IMR-90 (cell line): Measurements from ENCODE around the gene IL10. TPM values are rescaled to one million over a fixed set of nuclear protein-coding genes. Genes with fewer than 3 reads are reported as not detected.

Experiments used
- ATAC-seq: fragments of 200-7000 bp; cut with Tn5 transposase; 2 replicates; pipeline ENCODE4 v1.9.1; 2020; ENCODE audit warnings: low read depth, mild to moderate bottlenecking, moderate library complexity
- BruUV-seq: library from RNA; stranded (reverse); fragments of 400-500 nt; replicated peaks from 2 replicates; lab custom pipeline; 2021; lab: Mats Ljungman, UMichigan
- CTCF ChIA-PET: fragments of 300-600 bp; formaldehyde crosslinking; extraction: SDS; loops from one replicate; lab custom pipeline; 2021; ENCODE audit warnings: antibody characterized with exemption; lab: Yijun Ruan, JAX
- POLR2A ChIA-PET: fragments of 300-600 bp; sonication (Branson Sonifier 250); formaldehyde crosslinking; loops from one replicate; lab custom pipeline; 2022; ENCODE audit warnings: antibody characterized with exemption; ENCODE audit not compliant: unreplicated experiment; lab: Charles Lee
- DNase-seq: peaks from one replicate; pipeline ENCODE4 v3.0.0; 2013
- H2AFZ ChIP-seq: replicated peaks from 2 replicates; pipeline ENCODE3; 2013; ENCODE audit warnings: low read length, mild to moderate bottlenecking; ENCODE audit not compliant: poor library complexity
- H2AK5ac ChIP-seq: 2 replicates; pipeline ENCODE4 v1.6.1; 2013; ENCODE audit warnings: low read depth, low read length, inconsistent platforms
- H2AK9ac ChIP-seq: replicated peaks from 2 replicates; pipeline ENCODE3; 2013; ENCODE audit warnings: mild to moderate bottlenecking, low read depth, low read length, moderate library complexity; ENCODE audit not compliant: poor library complexity
- H2BK120ac ChIP-seq: 2 replicates; pipeline ENCODE4 v1.6.1; 2013; ENCODE audit warnings: low read depth, low read length, inconsistent platforms
- H2BK15ac ChIP-seq: 3 replicates; pipeline ENCODE4 v1.6.1; 2013; ENCODE audit warnings: low read depth, low read length, inconsistent platforms
- H2BK20ac ChIP-seq: 2 replicates; pipeline ENCODE4 v1.6.1; 2013; ENCODE audit warnings: low read depth, mild to moderate bottlenecking, inconsistent platforms, low read length, moderate library complexity
- H2BK5ac ChIP-seq: 2 replicates; pipeline ENCODE4 v1.6.1; 2013; ENCODE audit warnings: mild to moderate bottlenecking, low read depth, low read length, inconsistent platforms; ENCODE audit not compliant: poor library complexity, severe bottlenecking
- H3K14ac ChIP-seq: replicated peaks from 2 replicates; pipeline ENCODE4 v1.6.1; 2013; ENCODE audit warnings: low read depth, low read length, inconsistent platforms
- H3K18ac ChIP-seq: 2 replicates; pipeline ENCODE4 v1.6.1; 2013; ENCODE audit warnings: low read depth, low read length, control low read depth
- H3K23ac ChIP-seq: 2 replicates; pipeline ENCODE4 v1.6.1; 2013; ENCODE audit warnings: low read depth, low read length, inconsistent platforms
- H3K27ac ChIP-seq: 2 replicates; pipeline ENCODE4 v1.5.1; 2013; ENCODE audit warnings: mild to moderate bottlenecking, control low read depth, low read length; ENCODE audit not compliant: insufficient read depth
- H3K27me3 ChIP-seq: 2 replicates; pipeline ENCODE4 v1.6.1; 2013; ENCODE audit warnings: low read length; ENCODE audit not compliant: control insufficient read depth, insufficient read depth
- H3K36me3 ChIP-seq: 2 replicates; pipeline ENCODE4 v1.6.1; 2013; ENCODE audit warnings: low read length, mixed read lengths; ENCODE audit not compliant: control insufficient read depth, insufficient read depth
- H3K4ac ChIP-seq: 2 replicates; pipeline ENCODE4 v1.6.1; 2013; ENCODE audit warnings: low read depth, low read length, inconsistent platforms
- H3K4me1 ChIP-seq: 2 replicates; pipeline ENCODE4 v1.6.1; 2013; ENCODE audit warnings: low read length, mixed read lengths; ENCODE audit not compliant: control insufficient read depth, insufficient read depth
- H3K4me2 ChIP-seq: 2 replicates; pipeline ENCODE4 v1.6.1; 2013; ENCODE audit warnings: low read depth, mild to moderate bottlenecking, control low read depth, low read length, moderate library complexity
- H3K4me3 ChIP-seq: 2 replicates; pipeline ENCODE4 v1.5.1; 2013; ENCODE audit warnings: low read depth, mild to moderate bottlenecking, control low read depth, low read length, moderate library complexity; ENCODE audit not compliant: insufficient read depth
- H3K56ac ChIP-seq: 2 replicates; pipeline ENCODE4 v1.6.1; 2013; ENCODE audit warnings: low read length, inconsistent platforms; ENCODE audit not compliant: insufficient read depth; ENCODE audit errors: extremely low read depth
- H3K79me1 ChIP-seq, 2 experiments: 2 replicates each; pipeline ENCODE4 v1.6.1; 2013; ENCODE audit warnings: low read length in 2 of 2, inconsistent platforms in 1 of 2, low read depth in 1 of 2
- H3K9ac ChIP-seq: 2 replicates; pipeline ENCODE4 v1.6.1; 2013; ENCODE audit warnings: low read depth, low read length, control low read depth
- H3K9me1 ChIP-seq: 2 replicates; pipeline ENCODE4 v1.6.1; 2013; ENCODE audit warnings: low read length, inconsistent platforms; ENCODE audit not compliant: insufficient read depth
- H3K9me3 ChIP-seq: 2 replicates; pipeline ENCODE4 v1.6.1; 2013; ENCODE audit warnings: low read length; ENCODE audit not compliant: control insufficient read depth, insufficient read depth
- H4K20me1 ChIP-seq: 2 replicates; pipeline ENCODE4 v1.6.1; 2013; ENCODE audit warnings: low read length, inconsistent platforms; ENCODE audit not compliant: insufficient read depth
- H4K5ac ChIP-seq: 2 replicates; pipeline ENCODE4 v1.6.1; 2013; ENCODE audit warnings: mild to moderate bottlenecking, low read depth, low read length, control low read depth
- H4K8ac ChIP-seq, 2 experiments: 2 replicates each; pipeline ENCODE4 v1.6.1; 2013; ENCODE audit warnings: low read depth in 2 of 2, low read length in 2 of 2, control low read depth in 1 of 2, inconsistent platforms in 1 of 2
- H4K91ac ChIP-seq: 2 replicates; pipeline ENCODE4 v1.6.1; 2013; ENCODE audit warnings: low read depth, low read length, inconsistent platforms; ENCODE audit not compliant: insufficient read depth
- BHLHE40 ChIP-seq: fragments of 150-350 bp; IDR thresholded peaks from 2 replicates; pipeline ENCODE4 v1.6.1; 2016; ENCODE audit warnings: mild to moderate bottlenecking, low read depth, low read length
- CEBPB ChIP-seq: IDR thresholded peaks from 2 replicates; pipeline ENCODE4 v1.6.1; 2012; ENCODE audit warnings: low read depth, low read length, improper control_type of control experiment
- CHD1 ChIP-seq: IDR thresholded peaks from 2 replicates; pipeline ENCODE4 v1.6.1; 2012; ENCODE audit warnings: low read depth, low read length, improper control_type of control experiment
- MAFK ChIP-seq: IDR thresholded peaks from 2 replicates; pipeline ENCODE4 v1.6.1; 2012; ENCODE audit warnings: low read depth, low read length, improper control_type of control experiment
- NFE2L2 ChIP-seq: fragments of 150-350 bp; IDR thresholded peaks from 2 replicates; pipeline ENCODE4 v1.6.1; 2016; ENCODE audit warnings: low read depth, mild to moderate bottlenecking, low read length
- RCOR1 ChIP-seq: IDR thresholded peaks from 2 replicates; pipeline ENCODE4 v1.6.1; 2012; ENCODE audit warnings: mild to moderate bottlenecking, low read length, improper control_type of control experiment; ENCODE audit not compliant: insufficient replicate concordance
- RFX5 ChIP-seq: IDR thresholded peaks from 2 replicates; pipeline ENCODE4 v1.8.0; 2012; ENCODE audit warnings: low read depth, mild to moderate bottlenecking, low read length, moderate library complexity
- WGBS, 2 experiments: methylation state at CpG; one replicate each; pipeline versions ENCODE4 v1.1.5 to v1.1.7; 2013; ENCODE audit warnings: missing lambda C conversion rate in 2 of 2; ENCODE audit not compliant: insufficient read length in 1 of 2; ENCODE audit errors: extremely low coverage in 2 of 2; 5-methylcytosine and 5-hydroxymethylcytosine counted together
- dilution Hi-C: fragments of 300-500 bp; cut with HindIII; formaldehyde crosslinking; loops from one replicate; pipeline ENCODE4 v1.14.3; 2018; ENCODE audit warnings: low sequenced_read_pairs; ENCODE audit not compliant: unreplicated experiment
- in situ Hi-C: fragments of 300-500 bp; cut with MboI; formaldehyde crosslinking; loops from 3 replicates; pipeline ENCODE4 v1.14.3; 2019; ENCODE audit warnings: low sequenced_read_pairs, inconsistent platforms, mixed read lengths
- intact Hi-C: fragments of 100-400 bp; cut with micrococcal nuclease; formaldehyde crosslinking; loops from 2 replicates; pipeline ENCODE4 v1.10.0; 2022
- polyA plus RNA-seq, 3 experiments: library from polyadenylated mRNA; depleted of rRNA; stranded (reverse); fragments of >200 nt; gene quantifications; 2 replicates each; pipeline ENCODE4 v1.2.3, GENCODE V29; 2012; ENCODE audit warnings: low replicate concordance in 1 of 3
- total RNA-seq: library from RNA; depleted of rRNA; stranded (reverse); fragments of >200 nt; gene quantifications from 2 replicates; pipeline ENCODE4 v1.2.3, GENCODE V29; 2012
- TF ChIP-seq, protein P1 (sequence below): conservative IDR thresholded peaks from 2 replicates; pipeline ENCODE4 v1.5.1; 2012; ENCODE audit warnings: mild to moderate bottlenecking, low read depth, low read length, improper control_type of control experiment
- TF ChIP-seq, protein P2 (sequence below): fragments of 150-350 bp; IDR thresholded peaks from 2 replicates; pipeline ENCODE4 v1.6.1; 2017; ENCODE audit warnings: mild to moderate bottlenecking, antibody characterized with exemption, low read length, low read depth

IL10 gene
- total and polyA plus RNA-seq, 2 of the 4 experiments (the other 2 are of a cell fraction): not detected

DNA sequence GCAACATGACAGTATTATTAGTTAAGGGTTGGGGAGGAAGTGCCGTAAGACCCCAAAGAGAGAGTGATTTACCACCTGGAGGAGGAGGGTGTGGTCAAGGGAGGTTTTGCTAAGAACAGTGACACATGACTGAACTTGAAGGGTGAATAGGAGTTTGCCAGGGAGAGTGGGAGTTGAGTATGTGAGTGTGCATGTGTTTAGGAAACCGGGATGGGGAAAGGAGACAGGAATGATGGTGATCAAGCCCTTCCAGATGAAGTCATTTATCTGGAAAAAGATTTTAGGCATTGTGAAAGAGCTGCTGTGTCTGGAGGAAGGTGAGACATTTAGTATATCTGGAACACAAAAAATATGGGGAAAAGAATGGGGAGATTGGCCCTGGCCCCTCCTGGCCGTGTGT lies 28.1 kb upstream of the IL10 start:
- H4K20me1 ChIP-seq: no peaks in the 10 kb centered on the region
- BruUV-seq: no TSS peak
- H3K27ac ChIP-seq: no peak overlapping the region
- H3K9me3 ChIP-seq: no peaks in the 10 kb centered on the region
- TF ChIP-seq CHD1: no peak
- TF ChIP-seq CEBPB: no peak
- TF ChIP-seq NFE2L2: no peak
- TF ChIP-seq RCOR1: no peak
- TF ChIP-seq MAFK: no peak
- TF ChIP-seq, protein P1, sequence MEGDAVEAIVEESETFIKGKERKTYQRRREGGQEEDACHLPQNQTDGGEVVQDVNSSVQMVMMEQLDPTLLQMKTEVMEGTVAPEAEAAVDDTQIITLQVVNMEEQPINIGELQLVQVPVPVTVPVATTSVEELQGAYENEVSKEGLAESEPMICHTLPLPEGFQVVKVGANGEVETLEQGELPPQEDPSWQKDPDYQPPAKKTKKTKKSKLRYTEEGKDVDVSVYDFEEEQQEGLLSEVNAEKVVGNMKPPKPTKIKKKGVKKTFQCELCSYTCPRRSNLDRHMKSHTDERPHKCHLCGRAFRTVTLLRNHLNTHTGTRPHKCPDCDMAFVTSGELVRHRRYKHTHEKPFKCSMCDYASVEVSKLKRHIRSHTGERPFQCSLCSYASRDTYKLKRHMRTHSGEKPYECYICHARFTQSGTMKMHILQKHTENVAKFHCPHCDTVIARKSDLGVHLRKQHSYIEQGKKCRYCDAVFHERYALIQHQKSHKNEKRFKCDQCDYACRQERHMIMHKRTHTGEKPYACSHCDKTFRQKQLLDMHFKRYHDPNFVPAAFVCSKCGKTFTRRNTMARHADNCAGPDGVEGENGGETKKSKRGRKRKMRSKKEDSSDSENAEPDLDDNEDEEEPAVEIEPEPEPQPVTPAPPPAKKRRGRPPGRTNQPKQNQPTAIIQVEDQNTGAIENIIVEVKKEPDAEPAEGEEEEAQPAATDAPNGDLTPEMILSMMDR: no peak
- TF ChIP-seq RFX5: no peak
- TF ChIP-seq, protein P2, sequence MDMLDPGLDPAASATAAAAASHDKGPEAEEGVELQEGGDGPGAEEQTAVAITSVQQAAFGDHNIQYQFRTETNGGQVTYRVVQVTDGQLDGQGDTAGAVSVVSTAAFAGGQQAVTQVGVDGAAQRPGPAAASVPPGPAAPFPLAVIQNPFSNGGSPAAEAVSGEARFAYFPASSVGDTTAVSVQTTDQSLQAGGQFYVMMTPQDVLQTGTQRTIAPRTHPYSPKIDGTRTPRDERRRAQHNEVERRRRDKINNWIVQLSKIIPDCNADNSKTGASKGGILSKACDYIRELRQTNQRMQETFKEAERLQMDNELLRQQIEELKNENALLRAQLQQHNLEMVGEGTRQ: no peak
- no peak for TF ChIP-seq BHLHE40
- H3K36me3 ChIP-seq: no peaks in the 10 kb centered on the region
- no peak overlapping the region for H3K4ac ChIP-seq
- no peak overlapping the region for H3K9ac ChIP-seq
- ChIA-PET POLR2A (no interaction called here), CTCF (no interaction called here)
- no peak overlapping the region for H2AK5ac ChIP-seq
- H3K4me2 ChIP-seq: no peak overlapping the region
- H2AFZ ChIP-seq: no peak overlapping the region
- no peak overlapping the region for H4K8ac ChIP-seq
- H3K9me1 ChIP-seq: peaks cover 7% of the 10 kb centered on the region; the same call in 1 of the 2 replicates
- H3K14ac ChIP-seq: no peak overlapping the region
- DNase-seq (no peak), ATAC-seq (no peak)
- no peak overlapping the region for H2AK9ac ChIP-seq
- H3K56ac ChIP-seq: no peak overlapping the region
- no peak overlapping the region for H2BK15ac ChIP-seq
- no peaks in the 10 kb centered on the region for H3K79me1 ChIP-seq
- no peak overlapping the region for H2BK20ac ChIP-seq
- dilution Hi-C loops: no loop called here
- H3K4me1 ChIP-seq: no peaks in the 10 kb centered on the region
- no peak overlapping the region for H3K4me3 ChIP-seq
- intact Hi-C loops: no loop called here
- in situ Hi-C loops: no loop called here
- no peak overlapping the region for H4K5ac ChIP-seq
- WGBS, 2 experiments: 74% methylated on average over 3 of the region's 3 CpGs; no CpG with 5 or more reads in 1 of the 2 experiments
- H3K27me3 ChIP-seq: peaks cover 2% of the 10 kb centered on the region; the same call in 1 of the 2 replicates
- no peak overlapping the region for H2BK5ac ChIP-seq
- H2BK120ac ChIP-seq: no peak overlapping the region
- H3K23ac ChIP-seq: no peak overlapping the region
- H4K91ac ChIP-seq: no peak overlapping the region
- no peak overlapping the region for H3K18ac ChIP-seq
